DND-41 (cell line): ENCODE data around the gene MYO5A.

Experiments used
- ATAC-seq: fragments of 200-7000 bp; cut with Tn5 transposase; 3 replicates; pipeline ENCODE4 v1.9.1; 2021; ENCODE audit warnings: low read depth; ENCODE audit not compliant: insufficient read depth
- DNase-seq: peaks from one replicate; pipeline ENCODE4 v3.0.0-alpha.2; 2020
- H2AFZ ChIP-seq: 2 replicates; pipeline ENCODE4 v1.6.0; 2012; ENCODE audit warnings: low read depth, low read length
- H3K27ac ChIP-seq: 2 replicates; pipeline ENCODE4 v1.5.1; 2012; ENCODE audit warnings: low read length, inconsistent platforms
- H3K27me3 ChIP-seq: fragments of 200-600 bp; sonication (generic); 2 replicates; pipeline ENCODE4 v1.6.0; 2012; ENCODE audit warnings: low read length, mild to moderate bottlenecking, inconsistent platforms; ENCODE audit not compliant: insufficient read depth, poor library complexity
- H3K36me3 ChIP-seq: 2 replicates; pipeline ENCODE4 v1.5.1; 2012; ENCODE audit warnings: low read length, inconsistent platforms; ENCODE audit not compliant: insufficient read depth
- H3K4me1 ChIP-seq: 2 replicates; pipeline ENCODE4 v1.5.1; 2012; ENCODE audit warnings: mild to moderate bottlenecking, low read length; ENCODE audit not compliant: insufficient read depth
- H3K4me2 ChIP-seq: 2 replicates; pipeline ENCODE4 v1.6.0; 2012; ENCODE audit warnings: mild to moderate bottlenecking, moderate library complexity, low read length, inconsistent platforms; ENCODE audit not compliant: insufficient read depth
- H3K4me3 ChIP-seq, 2 experiments: fragments of 200-600 bp in 1 of 2; shearing (Covaris generic) in 1 of 2; 2 replicates each; pipeline ENCODE4 v1.5.1; 2012 to 2016; ENCODE audit warnings: inconsistent platforms in 2 of 2, low read length in 2 of 2, mild to moderate bottlenecking in 2 of 2, low read depth in 1 of 2, moderate library complexity in 1 of 2
- H3K79me2 ChIP-seq: 2 replicates; pipeline ENCODE4 v1.6.0; 2012; ENCODE audit warnings: low read length, inconsistent platforms; ENCODE audit not compliant: insufficient read depth
- H3K9ac ChIP-seq: 2 replicates; pipeline ENCODE4 v1.6.0; 2012; ENCODE audit warnings: low read depth, mild to moderate bottlenecking, inconsistent platforms, low read length, moderate library complexity
- H3K9me3 ChIP-seq: 2 replicates; pipeline ENCODE4 v1.5.1; 2012; ENCODE audit warnings: low read length, moderate library complexity, mild to moderate bottlenecking, inconsistent platforms; ENCODE audit not compliant: insufficient read depth, severe bottlenecking
- H4K20me1 ChIP-seq: 2 replicates; pipeline ENCODE4 v1.6.0; 2012; ENCODE audit warnings: low read length; ENCODE audit not compliant: insufficient read depth
- CTCF ChIP-seq: IDR thresholded peaks from 2 replicates; pipeline ENCODE4 v1.5.1; 2012; ENCODE audit warnings: borderline replicate concordance, low read length, moderate library complexity, mild to moderate bottlenecking; ENCODE audit not compliant: poor library complexity, severe bottlenecking; ENCODE audit errors: extremely low read depth
- EZH2 ChIP-seq: IDR thresholded peaks from 3 replicates; pipeline ENCODE4 v1.6.1; 2012; ENCODE audit warnings: borderline replicate concordance, low read depth, mild to moderate bottlenecking, moderate library complexity, low read length, inconsistent platforms; ENCODE audit not compliant: severe bottlenecking

MYO5A gene

GRCh38 chr15:52383100-52383588 is 145.5 kb downstream of the MYO5A start:
- no peak overlapping the region for H3K4me3 ChIP-seq
- no peak for ATAC-seq

GRCh38 chr15:52382647-52383046 is 146.0 kb downstream of the MYO5A start:
- Histone ChIP-seq H3K9ac (no peak overlapping the region), H3K27ac (no peak overlapping the region), H3K4me3 (no peak overlapping the region), H3K79me2 (no peaks in the 10 kb centered on the region), H3K4me2 (no peak overlapping the region), H4K20me1 (no peaks in the 10 kb centered on the region), H3K9me3 (no peaks in the 10 kb centered on the region), H2AFZ (no peak overlapping the region), H3K4me1 (no peaks in the 10 kb centered on the region), H3K27me3 (no peaks in the 10 kb centered on the region), H3K36me3 (peaks cover 19% of the 10 kb centered on the region; the same call in 1 of the 2 replicates)
- DNase-seq (no peak), ATAC-seq (no peak)
- no peak for TF ChIP-seq CTCF
- no peak for TF ChIP-seq EZH2

More at GRCh38 chr15:52383100-52383588, 145.5 kb downstream of the MYO5A start:
- Histone ChIP-seq H2AFZ (no peak overlapping the region), H3K4me1 (no peaks in the 10 kb centered on the region), H4K20me1 (no peaks in the 10 kb centered on the region), H3K9me3 (no peaks in the 10 kb centered on the region), H3K27me3 (no peaks in the 10 kb centered on the region), H3K79me2 (no peaks in the 10 kb centered on the region), H3K4me2 (no peak overlapping the region), H3K36me3 (peaks cover 22% of the 10 kb centered on the region; the same call in 1 of the 2 replicates), H3K9ac (no peak overlapping the region), H3K27ac (no peak overlapping the region)
- DNase-seq, result no peak
- TF ChIP-seq EZH2 (no peak), CTCF (no peak)

- Histone ChIP-seq H3K9me3 (no peaks in the 10 kb centered on the region), H3K4me3 (no peak overlapping the region), H3K27ac (no peak overlapping the region), H4K20me1 (no peaks in the 10 kb centered on the region), H3K9ac (no peak overlapping the region), H3K36me3 (peaks cover 33% of the 10 kb centered on the region; the same call in 1 of the 2 replicates), H2AFZ (no peak overlapping the region), H3K27me3 (no peaks in the 10 kb centered on the region), H3K4me2 (no peak overlapping the region), H3K4me1 (no peaks in the 10 kb centered on the region), H3K79me2 (no peaks in the 10 kb centered on the region)
- no peak for ATAC-seq
- no peak for TF ChIP-seq EZH2
- DNase-seq, result no peak
Measured at GRCh38 chr15:52379395-52380106, 149.1 kb downstream of the MYO5A start.

DNA sequence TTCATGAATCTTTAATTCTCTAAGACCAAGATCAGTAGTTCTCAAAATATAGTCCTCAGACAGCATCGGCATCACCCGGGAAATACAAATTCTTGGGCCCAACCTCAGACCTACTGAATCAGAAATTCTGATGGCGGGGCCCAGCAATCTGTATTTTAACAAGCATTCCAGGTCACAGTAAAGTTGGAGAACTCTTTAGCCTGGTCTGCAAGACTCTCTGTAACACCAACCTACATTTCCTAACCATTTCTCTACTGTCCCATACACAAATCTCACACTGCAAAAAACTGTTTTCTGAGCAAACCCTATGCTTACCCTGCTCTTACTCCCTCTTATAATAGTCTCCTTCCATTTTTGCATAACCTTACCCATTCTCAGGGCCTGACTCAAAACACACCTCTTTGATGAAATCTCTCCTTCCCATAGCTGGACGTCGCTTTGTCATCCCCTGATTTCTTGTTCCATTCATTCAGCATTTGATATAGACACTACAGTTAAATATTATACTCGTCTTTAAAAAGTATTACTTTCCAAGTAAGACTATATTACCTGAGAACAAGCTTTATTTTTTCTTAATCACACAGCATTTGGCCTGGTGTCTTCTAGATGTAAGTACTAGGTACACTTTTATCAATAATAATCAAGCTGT is 149.8 kb downstream of the MYO5A start:
- TF ChIP-seq EZH2 (no peak), CTCF (no peak)
- Histone ChIP-seq H3K4me2 (no peak overlapping the region), H3K79me2 (no peaks in the 10 kb centered on the region), H2AFZ (no peak overlapping the region), H3K36me3 (peaks cover 35% of the 10 kb centered on the region; the same call in 1 of the 2 replicates), H4K20me1 (no peaks in the 10 kb centered on the region), H3K9me3 (no peaks in the 10 kb centered on the region), H3K27me3 (no peaks in the 10 kb centered on the region), H3K9ac (no peak overlapping the region), H3K27ac (no peak overlapping the region), H3K4me1 (no peaks in the 10 kb centered on the region), H3K4me3 (no peak overlapping the region)
- no peak for ATAC-seq
- no peak for DNase-seq
